SK-N-SH (cell line): ENCODE data around the gene IL6R. TPM values are rescaled to one million over a fixed set of nuclear protein-coding genes. Genes with fewer than 3 reads are reported as not detected.

Experiments
- CTCF ChIA-PET: fragments of 300-600, 350-600 bp; formaldehyde crosslinking; extraction: SDS; loops from one replicate; lab custom pipeline; 2021; lab: Yijun Ruan, JAX
- POLR2A ChIA-PET: fragments of 350-600 bp; sonication (Branson Sonifier 250); formaldehyde crosslinking; extraction: SDS; loops from one replicate; lab custom pipeline; 2020; ENCODE audit warnings: antibody characterized with exemption, inconsistent platforms; lab: Yijun Ruan, JAX
- DNase-seq: peaks from one replicate; pipeline ENCODE4 v3.0.0; 2012
- H2AFZ ChIP-seq: fragments of 200-600 bp; sonication (generic); 2 replicates; pipeline ENCODE4 v1.8.1; 2016; ENCODE audit warnings: antibody characterized with exemption, mild to moderate bottlenecking, low read depth
- H3F3A ChIP-seq: fragments of 200-600 bp; sonication (generic); replicated peaks from 2 replicates; pipeline ENCODE3; 2016; ENCODE audit warnings: antibody characterized with exemption, mild to moderate bottlenecking; ENCODE audit not compliant: insufficient read depth
- H3K27ac ChIP-seq, 2 experiments: fragments of 200-500 bp in 1 of 2; fragments of 200-600 bp in 1 of 2; sonication (Bioruptor generic) in 1 of 2; sonication (generic), shearing (Covaris generic) in 1 of 2; 2 replicates each; pipeline versions ENCODE4 v1.5.1 to v1.6.1; 2014 to 2016; ENCODE audit warnings: low read depth in 2 of 2, inconsistent platforms in 1 of 2, low read length in 1 of 2, mild to moderate bottlenecking in 1 of 2, mixed read lengths in 1 of 2
- H3K27me3 ChIP-seq: fragments of 200-600 bp; sonication (generic), shearing (Covaris generic); 2 replicates; pipeline ENCODE4 v1.6.1; 2016; ENCODE audit warnings: mixed run types; ENCODE audit not compliant: insufficient read depth
- H3K36me3 ChIP-seq, 2 experiments: fragments of 200-500 bp in 1 of 2; fragments of 200-600 bp in 1 of 2; sonication (Bioruptor generic) in 1 of 2; sonication (generic) in 1 of 2; replicated peaks in 1 of 2; 2 replicates each; pipeline versions ENCODE3 to v1.5.1; 2014 to 2016; ENCODE audit warnings: low read length in 1 of 2, mild to moderate bottlenecking in 1 of 2; ENCODE audit not compliant: insufficient read depth in 2 of 2, control insufficient read depth in 1 of 2
- H3K4me1 ChIP-seq, 2 experiments: fragments of 200-500 bp in 1 of 2; fragments of 200-600 bp in 1 of 2; sonication (Bioruptor generic) in 1 of 2; sonication (generic), shearing (Covaris generic) in 1 of 2; 2 replicates each; pipeline versions ENCODE4 v1.5.1 to v1.6.1; 2014 to 2016; ENCODE audit warnings: low read depth in 1 of 2, low read length in 1 of 2, mixed run types in 1 of 2; ENCODE audit not compliant: insufficient read depth in 2 of 2, control insufficient read depth in 1 of 2
- H3K4me2 ChIP-seq: fragments of 200-600 bp; sonication (generic), shearing (Covaris generic); 2 replicates; pipeline ENCODE4 v1.6.1; 2017; ENCODE audit warnings: mixed run types
- H3K4me3 ChIP-seq, 2 experiments: fragments of 200-500 bp in 1 of 2; fragments of 200-600 bp in 1 of 2; sonication (Bioruptor generic) in 1 of 2; sonication (generic), shearing (Covaris generic) in 1 of 2; 2 replicates each; pipeline versions ENCODE4 v1.5.1 to v1.8.1; 2014 to 2016; ENCODE audit warnings: low read depth in 2 of 2, inconsistent platforms in 1 of 2, low read length in 1 of 2, mild to moderate bottlenecking in 1 of 2, mixed read lengths in 1 of 2, moderate library complexity in 1 of 2
- H3K79me2 ChIP-seq: fragments of 200-600 bp; sonication (generic); 2 replicates; pipeline ENCODE4 v1.8.1; 2017; ENCODE audit warnings: mild to moderate bottlenecking; ENCODE audit not compliant: insufficient read depth
- H3K9ac ChIP-seq: fragments of 200-600 bp; sonication (generic); 2 replicates; pipeline ENCODE4 v1.6.1; 2017; ENCODE audit warnings: mixed run types
- H3K9me2 ChIP-seq: fragments of 200-600 bp; sonication (generic); 2 replicates; pipeline ENCODE4 v1.6.1; 2017; ENCODE audit warnings: mixed run types
- H3K9me3 ChIP-seq: fragments of 200-600 bp; sonication (generic); 2 replicates; pipeline ENCODE4 v1.6.1; 2017; ENCODE audit warnings: mixed run types, mild to moderate bottlenecking, moderate library complexity
- H4K20me1 ChIP-seq: fragments of 200-600 bp; sonication (generic); 2 replicates; pipeline ENCODE4 v1.6.1; 2017; ENCODE audit warnings: mild to moderate bottlenecking, mixed run types; ENCODE audit not compliant: insufficient read depth
- CHD2 ChIP-seq: fragments of 150-350 bp; IDR thresholded peaks from 2 replicates; pipeline ENCODE4 v1.6.1; 2018; ENCODE audit warnings: low read length; ENCODE audit not compliant: partially characterized antibody
- ELF1 ChIP-seq: IDR thresholded peaks from 2 replicates; pipeline ENCODE4 v1.4.0; 2012
- EZH2phosphoT487 ChIP-seq: fragments of 200-600 bp; sonication (generic); IDR thresholded peaks from 2 replicates; pipeline ENCODE4 v1.6.1; 2017; ENCODE audit warnings: low read depth, mixed run types, mild to moderate bottlenecking, antibody characterized with exemption, moderate library complexity, borderline replicate concordance
- FOSL2 ChIP-seq: IDR thresholded peaks from 2 replicates; pipeline ENCODE4 v1.4.0; 2012; ENCODE audit warnings: low read depth, mild to moderate bottlenecking, moderate library complexity, borderline replicate concordance
- GABPA ChIP-seq: IDR thresholded peaks from 2 replicates; pipeline ENCODE4 v1.4.0; 2012; ENCODE audit warnings: low read depth, mild to moderate bottlenecking
- JUND ChIP-seq: IDR thresholded peaks from 2 replicates; pipeline ENCODE4 v1.4.0; 2012
- MEF2A ChIP-seq: IDR thresholded peaks from 2 replicates; pipeline ENCODE4 v1.4.0; 2012; ENCODE audit warnings: low read depth, borderline replicate concordance
- MXI1 ChIP-seq: IDR thresholded peaks from 2 replicates; pipeline ENCODE4 v1.6.1; 2012; ENCODE audit warnings: mild to moderate bottlenecking, low read depth, low read length, improper control_type of control experiment
- PBX3 ChIP-seq: IDR thresholded peaks from 2 replicates; pipeline ENCODE4; 2012
- POLR2AphosphoS5 ChIP-seq: IDR thresholded peaks from 2 replicates; pipeline ENCODE4 v1.6.1; 2012; ENCODE audit warnings: low read depth, low read length
- TCF12 ChIP-seq: IDR thresholded peaks from 2 replicates; pipeline ENCODE4 v1.4.0; 2012
- TEAD4 ChIP-seq: IDR thresholded peaks from 2 replicates; pipeline ENCODE4 v1.4.0; 2012; ENCODE audit warnings: mild to moderate bottlenecking, borderline replicate concordance; ENCODE audit not compliant: insufficient read depth
- YY1 ChIP-seq: IDR thresholded peaks from 2 replicates; pipeline ENCODE4 v1.4.0; 2012; ENCODE audit warnings: low read depth, mild to moderate bottlenecking
- ZBTB33 ChIP-seq: IDR thresholded peaks from 2 replicates; pipeline ENCODE4 v1.4.0; 2012; ENCODE audit warnings: low read depth, borderline replicate concordance
- WGBS: methylation state at CpG from one replicate; pipeline ENCODE4 v1.1.6; 2017; ENCODE audit warnings: low lambda C conversion rate; 5-methylcytosine and 5-hydroxymethylcytosine counted together
- polyA plus RNA-seq, 3 experiments: library from polyadenylated mRNA; depleted of rRNA; stranded (reverse); fragments of >200 nt; gene quantifications; 2 replicates each; pipeline ENCODE4 v1.2.3, GENCODE V29; 2012
- TF ChIP-seq, protein P1 (sequence below): fragments of 150-350 bp; IDR thresholded peaks from 2 replicates; pipeline ENCODE4 v1.6.1; 2017; ENCODE audit warnings: antibody characterized with exemption, low read length, low read depth, borderline replicate concordance

Gene IL6R
- polyA plus RNA-seq, 1 of the 3 experiments (the other 2 are of a cell fraction): 2.8 TPM

DNA sequence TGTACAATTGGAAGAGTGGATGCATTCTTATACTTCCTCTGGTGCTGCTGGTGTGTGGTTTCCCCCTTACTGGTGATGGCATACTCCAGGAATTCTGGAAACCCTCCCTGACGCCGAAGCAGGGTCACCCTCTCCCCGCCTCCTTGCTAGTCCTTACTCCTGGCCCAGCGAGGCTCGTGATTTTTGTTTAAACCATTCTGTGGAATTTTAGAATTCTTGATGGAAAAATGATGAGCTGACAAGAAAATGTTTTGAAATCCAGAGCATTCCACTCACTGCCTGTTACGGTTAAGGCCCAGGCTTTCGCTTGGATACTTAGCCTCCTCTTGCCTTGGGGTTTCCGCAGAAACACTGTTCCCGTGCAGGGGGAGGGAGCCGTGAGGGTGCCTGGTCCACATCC lies 41.1 kb downstream of the IL6R start:
- POLR2A ChIA-PET: no interaction called here
- no peaks in the 10 kb centered on the region for H3K27me3 ChIP-seq
- TF ChIP-seq MXI1 (no peak), MEF2A (no peak), JUND (peak; percentile 37; the same call in 1 of the 2 replicates), TEAD4 (peak; percentile 70; the same call in 1 of the 2 replicates), YY1 (no peak), FOSL2 (peak; percentile 54; the same call in 1 of the 2 replicates)
- TF ChIP-seq, all 33 proteins: peak for 3
- no peak overlapping the region for H3K9ac ChIP-seq
- H2AFZ ChIP-seq: 0 out of 2 replicates have a peak overlapping the region, but pooled peaks have one; percentile 4
- H3K4me2 ChIP-seq: peak overlapping the region; percentile 11; the same call in 1 of the 2 replicates
- 53% methylated on average over 10 of the region's 10 CpGs for WGBS
- no peaks in the 10 kb centered on the region for H3K9me2 ChIP-seq
- DNase-seq: no peak
- H3K4me3 ChIP-seq: no peak overlapping the region
- CTCF ChIA-PET: interaction anchor here (1.6 kb wide), 1 partner anchor 33 kb away, joined by 4 read pairs; no protein-coding TSS in a partner anchor
- no peaks in the 10 kb centered on the region for H3K36me3 ChIP-seq
- H3K9me3 ChIP-seq: no peaks in the 10 kb centered on the region
- H3F3A ChIP-seq: no peaks in the 10 kb centered on the region
- no peaks in the 10 kb centered on the region for H3K79me2 ChIP-seq
- H3K27ac ChIP-seq: peak overlapping the region in 1 of 2 experiments; percentile 54; a peak in 2 of 4 replicates
- no peaks in the 10 kb centered on the region for H4K20me1 ChIP-seq
- peaks cover 4 to 33% of the 10 kb centered on the region in 2 experiments; a peak in 3 of 4 replicates for H3K4me1 ChIP-seq

GRCh38 chr1:154446789-154447188 lies 41.6 kb downstream of the IL6R start:
- Histone ChIP-seq H3K4me1 (peaks cover 4 to 28% of the 10 kb centered on the region in 2 experiments; a peak in 3 of 4 replicates), H3K27ac (peak overlapping the region in 1 of 2 experiments; percentile 54; a peak in 1 of 4 replicates), H3F3A (no peaks in the 10 kb centered on the region), H4K20me1 (no peaks in the 10 kb centered on the region), H3K9me2 (no peaks in the 10 kb centered on the region), H3K4me3 (no peak overlapping the region), H2AFZ (no peak overlapping the region), H3K79me2 (no peaks in the 10 kb centered on the region), H3K4me2 (no peak overlapping the region)
- no peak for DNase-seq
- 94% methylated on average over 6 of the region's 6 CpGs for WGBS
- CTCF ChIA-PET: interaction anchor here (1.6 kb wide), 1 partner anchor 32 kb away, joined by 4 read pairs; no protein-coding TSS in a partner anchor
- no peak for TF ChIP-seq ZBTB33
- TF ChIP-seq POLR2AphosphoS5: no peak
- TF ChIP-seq JUND: no peak
- no peak for TF ChIP-seq TCF12
- TF ChIP-seq GABPA: no peak
- no peak for TF ChIP-seq CHD2
- no peak for TF ChIP-seq PBX3
- TF ChIP-seq ELF1: no peak
- no peak for TF ChIP-seq EZH2phosphoT487
- TF ChIP-seq, protein P1, sequence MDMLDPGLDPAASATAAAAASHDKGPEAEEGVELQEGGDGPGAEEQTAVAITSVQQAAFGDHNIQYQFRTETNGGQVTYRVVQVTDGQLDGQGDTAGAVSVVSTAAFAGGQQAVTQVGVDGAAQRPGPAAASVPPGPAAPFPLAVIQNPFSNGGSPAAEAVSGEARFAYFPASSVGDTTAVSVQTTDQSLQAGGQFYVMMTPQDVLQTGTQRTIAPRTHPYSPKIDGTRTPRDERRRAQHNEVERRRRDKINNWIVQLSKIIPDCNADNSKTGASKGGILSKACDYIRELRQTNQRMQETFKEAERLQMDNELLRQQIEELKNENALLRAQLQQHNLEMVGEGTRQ: no peak
- TF ChIP-seq MEF2A: no peak
- TF ChIP-seq, all 33 proteins: peak for 0
- Histone ChIP-seq H3K36me3 (no peaks in the 10 kb centered on the region), H3K9me3 (no peaks in the 10 kb centered on the region), H3K9ac (no peak overlapping the region), H3K27me3 (no peaks in the 10 kb centered on the region)
- POLR2A ChIA-PET: no interaction called here
